GM21786 (cell line): ENCODE data around the gene PMEPA1.

Experiments
- ATAC-seq: cut with Tn5 transposase; IDR thresholded peaks from one replicate; pipeline ENCODE4 v1.9.1; 2021; ENCODE audit not compliant: unreplicated experiment

The PMEPA1 gene, protein sequence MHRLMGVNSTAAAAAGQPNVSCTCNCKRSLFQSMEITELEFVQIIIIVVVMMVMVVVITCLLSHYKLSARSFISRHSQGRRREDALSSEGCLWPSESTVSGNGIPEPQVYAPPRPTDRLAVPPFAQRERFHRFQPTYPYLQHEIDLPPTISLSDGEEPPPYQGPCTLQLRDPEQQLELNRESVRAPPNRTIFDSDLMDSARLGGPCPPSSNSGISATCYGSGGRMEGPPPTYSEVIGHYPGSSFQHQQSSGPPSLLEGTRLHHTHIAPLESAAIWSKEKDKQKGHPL

DNA sequence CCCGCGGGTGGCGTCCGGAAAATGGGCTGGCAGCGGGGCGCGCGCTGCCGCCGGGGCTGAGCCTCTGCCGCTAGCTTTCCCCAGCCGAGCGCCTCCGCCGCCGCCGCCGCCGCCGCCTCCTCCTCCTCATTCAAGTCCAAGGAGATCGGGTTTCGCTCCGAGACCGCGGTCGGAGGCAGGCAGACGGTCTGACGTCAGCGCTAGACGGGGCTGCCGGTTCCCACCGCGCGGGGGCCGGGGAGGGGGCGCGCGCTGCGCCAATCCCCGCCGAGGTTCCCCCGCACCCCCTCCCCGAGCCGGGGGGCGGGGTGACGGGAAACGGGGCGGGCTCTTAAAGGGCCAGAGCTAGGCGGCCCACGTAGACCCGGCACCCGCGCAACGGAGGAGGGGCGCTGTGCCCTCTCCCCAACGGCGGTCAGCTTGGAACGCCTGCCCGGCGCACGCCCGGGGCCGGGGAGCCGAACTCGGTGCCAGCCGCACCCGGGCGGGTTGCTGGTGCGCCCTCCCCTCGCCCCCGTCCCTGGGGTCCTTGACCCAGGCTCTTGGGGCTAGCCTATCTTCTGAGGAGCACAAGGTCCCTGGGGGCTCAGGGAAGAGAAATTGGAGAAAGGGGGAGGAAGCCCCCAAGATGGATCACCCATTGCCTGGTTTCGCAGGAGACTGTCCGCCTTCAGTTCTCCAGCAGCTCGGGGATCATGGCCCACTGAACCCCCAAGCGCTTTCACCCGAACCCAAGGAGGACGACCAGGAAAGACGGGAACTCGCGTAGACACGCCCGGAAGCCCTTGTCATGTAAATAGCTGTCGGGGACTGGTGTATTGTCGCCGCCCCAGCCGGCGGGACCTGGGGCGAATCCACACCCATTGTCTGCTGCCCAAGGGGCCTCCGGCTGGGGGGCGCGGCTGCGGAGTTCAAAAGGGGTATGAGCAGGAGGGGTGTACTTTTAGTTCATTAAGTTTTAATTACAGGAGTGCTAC lies at the start of gene PMEPA1:
TSS of gene PMEPA1 (minus strand) at position 193 of the 977 bp plus-strand sequence. CDS start 433 bp downstream, outside the sequence.
- ATAC-seq: peak; percentile 57

DNA sequence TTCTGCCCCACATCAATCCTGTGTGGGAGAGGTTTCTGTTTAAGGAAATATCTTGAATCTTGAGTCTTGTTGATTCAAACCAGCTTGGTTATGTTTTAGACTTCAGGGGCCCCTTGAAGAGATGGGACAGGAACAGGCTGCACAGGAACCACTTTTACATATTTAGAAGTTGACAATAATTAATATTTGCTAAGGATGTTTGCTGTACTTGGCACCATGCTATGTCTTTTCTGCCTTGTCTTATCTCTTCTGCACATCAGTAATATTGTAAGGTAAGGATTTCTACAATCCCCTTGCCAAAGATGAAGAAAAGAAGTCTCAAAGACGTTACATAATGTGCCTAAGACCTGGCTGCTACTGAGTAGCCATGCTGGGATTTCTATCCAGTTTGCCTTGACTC lies 48.0 kb upstream of the PMEPA1 start:
- ATAC-seq: no peak

DNA sequence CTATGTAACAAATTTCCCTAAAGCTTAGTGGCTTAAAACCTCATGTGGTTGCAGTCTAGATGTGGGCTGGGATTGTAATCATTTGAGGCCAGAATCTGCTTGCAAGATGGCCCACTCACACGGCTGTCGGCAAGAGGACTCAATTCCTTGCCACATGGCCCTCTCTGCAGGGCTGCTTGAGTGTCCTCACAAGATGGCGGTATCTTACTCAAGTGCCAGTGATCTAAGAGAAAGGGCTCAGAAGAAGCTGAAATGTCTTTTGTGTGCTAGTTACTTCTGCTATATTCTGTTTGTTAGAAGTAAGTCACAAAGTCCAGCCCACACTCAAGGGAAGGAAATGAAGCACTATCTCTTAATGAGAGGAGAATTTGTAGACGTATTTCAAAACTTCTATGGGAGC lies 47.1 kb upstream of the PMEPA1 start:
- no peak for ATAC-seq

DNA sequence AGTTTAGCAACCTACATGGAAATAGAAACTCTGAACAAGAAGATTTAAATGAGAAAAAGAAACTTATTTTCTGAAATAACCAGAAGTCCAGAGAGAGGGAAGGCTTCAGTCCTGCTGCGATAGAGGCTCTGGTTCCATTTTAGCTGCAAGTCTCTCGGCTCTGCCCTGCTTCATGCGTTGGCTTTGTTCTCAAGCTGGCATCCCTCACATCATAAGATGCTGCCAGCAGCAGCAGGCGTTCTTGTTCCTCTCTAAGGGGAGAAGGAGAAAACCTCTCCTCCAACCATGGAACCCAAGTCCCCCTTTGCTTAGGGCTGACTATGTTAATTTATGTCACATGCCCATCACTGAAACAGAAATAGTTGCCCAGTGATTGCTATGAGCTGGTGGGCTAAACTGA lies 46.4 kb upstream of the PMEPA1 start:
- no peak for ATAC-seq

DNA sequence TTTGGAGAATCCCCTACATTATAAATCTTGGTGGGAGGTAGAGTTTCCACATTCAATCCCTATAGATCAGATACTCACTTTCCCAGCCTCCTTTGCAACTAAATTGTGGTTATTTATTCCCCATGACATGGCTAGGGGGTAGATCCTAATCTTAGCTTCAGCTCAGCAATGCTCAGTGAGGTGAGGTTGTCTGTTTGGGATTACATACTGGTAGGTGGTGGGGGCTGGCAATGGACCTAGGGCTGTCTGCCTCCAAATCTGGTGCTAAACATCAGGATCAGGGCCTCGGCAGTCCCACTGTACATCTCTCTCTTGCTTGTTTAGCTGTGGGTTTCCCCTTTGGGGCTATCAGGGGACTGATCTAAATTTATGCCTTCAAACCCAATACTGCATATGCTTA lies 45.8 kb upstream of the PMEPA1 start:
- no peak for ATAC-seq

DNA sequence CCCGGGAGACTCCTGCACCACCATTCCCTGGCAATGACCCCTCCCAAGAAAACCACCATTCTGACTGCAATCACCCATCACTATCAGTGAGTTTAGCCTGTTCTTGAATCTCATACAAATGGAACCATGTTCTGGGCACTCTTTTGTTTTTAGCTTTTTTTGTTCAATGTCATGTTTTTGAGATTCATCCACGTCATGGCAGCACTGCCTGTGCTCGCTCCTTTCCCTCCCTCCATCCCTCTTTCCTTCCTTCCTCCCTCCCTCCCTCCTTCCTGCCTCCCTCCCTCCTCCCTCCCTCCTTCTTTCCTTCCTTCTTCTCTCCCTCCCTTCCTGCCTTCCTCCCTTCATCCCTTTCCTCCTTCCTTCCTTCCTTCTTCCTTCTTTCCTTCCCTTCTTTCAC lies 44.4 kb upstream of the PMEPA1 start:
- no peak for ATAC-seq

DNA sequence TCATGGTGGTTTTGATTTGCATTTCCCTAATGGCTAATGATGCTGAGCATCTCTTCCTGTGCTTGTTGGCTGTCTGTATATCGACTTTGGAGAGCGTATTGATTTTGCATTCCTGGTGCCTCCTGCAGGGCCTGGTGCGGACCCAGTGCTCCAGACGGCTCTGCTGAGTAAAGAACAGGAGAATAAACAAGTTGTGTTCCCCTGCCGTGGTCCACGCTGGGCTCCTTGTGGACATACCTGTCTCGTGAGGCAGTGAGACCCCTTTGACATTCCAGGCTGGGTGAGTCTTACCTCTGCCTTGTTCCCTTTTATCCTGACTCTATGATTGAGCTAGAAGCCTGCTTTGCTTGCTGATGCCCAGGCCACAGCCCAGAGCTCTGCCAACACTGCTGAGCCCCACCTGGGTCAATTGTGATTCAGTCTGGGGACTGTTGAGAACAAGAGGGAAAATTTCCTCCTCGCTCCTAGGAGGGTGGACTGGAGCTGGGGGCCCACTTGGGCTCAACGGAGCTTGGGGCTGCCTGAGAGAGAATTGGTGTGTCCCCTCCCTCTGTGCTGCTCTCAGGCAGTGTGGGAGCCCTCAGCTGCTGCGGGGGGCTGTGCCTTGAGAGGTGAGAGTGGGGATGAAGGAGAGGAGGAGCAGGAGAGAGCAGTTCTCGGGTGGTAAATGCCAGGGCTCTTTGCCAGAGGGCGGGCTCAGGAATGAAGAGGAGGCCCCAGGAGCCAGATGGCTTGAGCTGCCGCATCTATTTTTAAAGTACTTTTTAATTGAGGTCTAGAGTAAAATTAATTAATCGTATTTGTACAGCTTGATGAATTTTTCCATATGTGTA lies 43.7 kb upstream of the PMEPA1 start:
- no peak for ATAC-seq

DNA sequence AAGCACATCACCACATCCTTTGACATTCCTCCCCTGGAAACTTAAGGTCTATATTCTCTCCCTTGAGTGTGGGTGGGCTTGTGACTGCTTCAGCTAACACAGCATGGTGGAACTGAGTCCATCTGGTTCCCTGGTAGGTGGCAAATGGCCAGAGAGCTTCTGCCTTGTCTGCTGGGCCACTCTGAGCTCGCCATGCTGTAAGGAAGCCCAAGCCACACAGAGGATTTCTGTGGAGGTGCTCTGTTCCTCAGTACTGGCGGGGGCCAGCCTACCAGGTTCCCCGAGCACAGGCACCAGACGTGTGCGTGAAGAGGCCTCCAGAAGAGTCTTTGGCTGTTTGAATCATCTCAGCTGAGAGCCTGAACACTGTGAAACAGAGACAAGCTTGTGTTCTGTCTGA lies 41.6 kb upstream of the PMEPA1 start:
- no peak for ATAC-seq

DNA sequence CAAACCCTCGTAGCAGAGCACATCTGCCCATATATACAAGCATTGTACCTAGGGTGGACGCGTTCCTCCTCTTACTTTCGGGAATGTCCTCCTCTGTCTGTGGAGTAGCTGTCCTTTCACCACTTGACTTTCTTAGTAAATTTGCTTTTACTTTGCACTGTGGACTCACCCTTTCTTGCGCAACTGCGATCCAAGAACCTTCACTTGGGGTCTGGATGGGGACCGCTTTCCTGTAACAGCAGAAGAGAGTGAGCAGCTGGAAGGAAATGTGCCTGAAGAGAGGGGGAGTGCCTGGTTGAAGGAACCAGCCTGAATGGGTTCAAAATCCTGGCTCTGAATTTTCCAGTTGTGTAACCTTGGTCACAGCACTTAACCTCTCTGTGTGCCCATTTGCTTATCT lies 40.1 kb upstream of the PMEPA1 start:
- no peak for ATAC-seq

DNA sequence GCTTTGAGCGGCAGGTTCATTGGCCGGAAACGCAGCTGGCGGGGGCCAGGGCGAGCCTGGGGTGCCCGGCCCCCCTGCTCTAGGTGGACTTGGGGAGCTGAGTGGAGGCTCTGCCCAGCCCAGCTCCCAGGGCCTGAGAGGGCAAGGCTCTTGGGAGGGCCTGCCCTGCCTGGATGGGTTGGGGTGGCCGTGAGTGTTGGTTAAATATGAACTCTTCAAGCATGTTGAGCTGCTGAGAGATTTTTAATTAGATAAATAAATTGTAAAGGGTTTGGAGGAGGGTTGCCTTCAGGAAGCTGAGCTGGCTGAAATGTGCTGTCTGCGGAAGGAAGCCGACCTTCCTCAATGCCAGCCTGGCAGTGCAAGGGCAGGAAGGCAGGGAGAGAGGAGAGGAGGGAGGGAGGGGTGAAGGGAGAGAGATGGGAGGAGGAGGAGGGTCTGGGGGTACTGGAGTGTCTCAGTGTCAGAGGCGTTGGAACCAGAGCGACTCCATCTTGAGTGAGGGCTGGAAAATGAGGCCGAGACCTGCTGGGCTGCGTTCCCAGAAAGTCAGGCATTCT lies 39.4 kb upstream of the PMEPA1 start:
- ATAC-seq: no peak

DNA sequence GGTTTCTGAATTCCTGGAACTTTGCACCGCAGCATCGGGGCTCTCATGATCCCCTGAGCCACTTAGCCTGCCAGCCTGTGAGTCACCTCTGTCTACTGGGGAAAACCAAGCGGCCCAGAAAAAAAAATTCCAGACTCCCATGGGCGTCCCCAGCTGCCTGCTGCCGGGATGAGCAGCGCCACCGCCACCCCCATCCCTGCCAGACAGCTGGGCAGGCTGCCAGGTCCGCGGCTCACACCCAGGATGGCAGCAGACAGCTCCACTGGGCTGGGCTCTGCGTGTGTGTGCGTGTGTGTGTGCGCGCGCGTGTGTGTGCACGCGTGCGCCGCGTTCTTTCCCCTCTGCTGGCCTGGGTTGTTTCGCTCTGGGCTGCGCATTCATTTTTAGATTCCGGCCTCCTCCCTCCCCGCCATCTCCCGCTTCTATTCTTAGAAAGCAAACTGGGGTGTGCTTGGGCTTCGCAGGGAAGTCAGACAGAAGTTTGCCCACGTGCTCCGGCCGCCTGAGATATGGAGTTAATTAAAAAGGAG lies 38.9 kb upstream of the PMEPA1 start:
- ATAC-seq: peak; percentile 47

DNA sequence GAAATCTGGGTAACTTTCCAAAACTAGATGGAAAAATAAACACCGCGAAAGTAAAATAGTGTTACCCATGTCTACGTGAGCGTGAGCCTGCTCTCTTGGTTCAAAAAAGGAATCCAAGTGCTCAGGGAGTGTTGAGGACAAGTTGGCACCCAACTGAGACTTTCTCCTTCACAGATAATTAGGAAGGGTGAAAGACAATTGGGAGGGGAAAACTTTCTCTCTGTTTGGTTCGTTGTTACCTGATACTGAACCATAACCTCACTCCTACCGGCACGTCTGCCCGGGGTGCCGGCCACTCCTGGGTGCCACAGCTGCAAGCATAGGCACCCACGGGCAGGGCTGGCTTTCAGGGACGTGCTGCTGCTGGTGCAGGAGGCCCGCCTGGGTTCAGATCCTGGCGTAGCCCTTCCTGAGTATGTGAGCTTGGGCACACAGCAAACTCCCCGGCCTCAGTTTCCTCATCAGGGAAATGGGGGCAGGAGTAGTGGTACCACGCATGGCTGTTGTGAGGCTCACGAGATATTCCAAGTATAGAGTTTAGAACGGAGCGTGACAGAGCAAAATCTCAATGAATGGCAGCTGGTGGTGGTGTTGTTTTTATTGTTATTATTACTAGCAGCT lies 38.2 kb upstream of the PMEPA1 start:
- no peak for ATAC-seq

DNA sequence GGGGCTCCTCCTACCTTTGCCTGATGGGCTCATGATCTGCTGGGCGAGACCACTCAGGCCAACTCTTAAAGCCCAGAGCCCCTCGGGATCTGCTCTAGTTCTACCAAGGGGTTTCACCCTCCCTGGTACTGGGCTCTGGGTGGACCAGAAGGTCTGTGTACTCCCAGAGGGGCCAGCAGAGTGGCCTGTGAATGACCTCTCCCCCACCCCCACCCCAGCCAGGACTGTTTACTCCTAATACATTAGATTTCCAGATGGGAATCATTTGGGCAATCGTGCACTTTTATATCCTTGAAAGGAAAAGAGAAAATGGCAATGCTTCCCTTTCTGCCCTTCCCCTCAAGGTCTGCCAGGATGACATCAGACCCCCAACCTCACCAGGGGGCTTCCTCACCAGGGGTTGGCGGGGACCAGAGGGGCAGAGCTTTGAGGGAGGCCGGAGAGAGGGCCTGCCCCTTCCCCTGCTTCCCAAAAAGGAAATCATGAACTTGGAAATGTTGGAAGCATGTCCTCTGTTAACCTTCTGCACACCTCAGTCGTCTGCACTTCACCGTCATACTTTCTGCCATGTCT lies 37.1 kb upstream of the PMEPA1 start:
- ATAC-seq: no peak

DNA sequence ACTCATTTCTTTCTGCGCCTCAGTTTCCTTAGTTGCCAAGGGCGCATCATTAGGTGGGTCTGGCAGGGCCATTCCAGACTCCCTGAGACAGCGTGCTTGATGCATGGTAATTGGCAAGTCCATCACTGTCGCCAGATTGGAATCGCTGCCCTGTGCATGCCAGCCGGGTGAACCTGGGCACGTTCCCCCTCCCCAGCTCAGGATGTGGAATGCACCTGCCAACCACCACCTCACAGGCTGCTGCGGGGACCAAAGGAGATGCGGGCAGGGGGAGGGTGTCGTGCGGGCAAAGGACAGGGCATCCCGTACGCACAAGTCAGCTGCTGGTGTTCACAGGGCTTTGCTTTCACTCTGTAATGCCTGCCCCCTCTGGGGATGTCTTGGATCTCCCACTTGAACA lies 36.4 kb upstream of the PMEPA1 start:
- ATAC-seq: no peak

DNA sequence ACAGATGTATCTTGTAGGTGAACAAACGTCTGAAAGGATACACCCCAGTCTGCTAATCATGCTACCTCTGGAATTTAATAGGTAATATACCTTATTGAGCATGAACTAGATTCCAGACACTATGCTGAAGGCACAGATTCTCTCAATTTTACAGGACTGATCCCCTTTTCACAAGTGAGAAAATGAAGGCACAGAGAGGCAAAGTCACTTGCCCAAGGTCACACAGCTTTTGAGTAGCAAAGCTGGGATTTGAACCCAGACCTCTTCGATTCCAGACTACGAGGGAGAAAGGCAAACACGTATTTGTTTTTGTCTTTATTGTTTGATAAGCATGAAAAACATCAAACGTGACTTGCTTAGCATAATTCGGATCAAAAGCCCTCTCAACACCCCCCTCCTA lies 34.4 kb upstream of the PMEPA1 start:
- no peak for ATAC-seq

DNA sequence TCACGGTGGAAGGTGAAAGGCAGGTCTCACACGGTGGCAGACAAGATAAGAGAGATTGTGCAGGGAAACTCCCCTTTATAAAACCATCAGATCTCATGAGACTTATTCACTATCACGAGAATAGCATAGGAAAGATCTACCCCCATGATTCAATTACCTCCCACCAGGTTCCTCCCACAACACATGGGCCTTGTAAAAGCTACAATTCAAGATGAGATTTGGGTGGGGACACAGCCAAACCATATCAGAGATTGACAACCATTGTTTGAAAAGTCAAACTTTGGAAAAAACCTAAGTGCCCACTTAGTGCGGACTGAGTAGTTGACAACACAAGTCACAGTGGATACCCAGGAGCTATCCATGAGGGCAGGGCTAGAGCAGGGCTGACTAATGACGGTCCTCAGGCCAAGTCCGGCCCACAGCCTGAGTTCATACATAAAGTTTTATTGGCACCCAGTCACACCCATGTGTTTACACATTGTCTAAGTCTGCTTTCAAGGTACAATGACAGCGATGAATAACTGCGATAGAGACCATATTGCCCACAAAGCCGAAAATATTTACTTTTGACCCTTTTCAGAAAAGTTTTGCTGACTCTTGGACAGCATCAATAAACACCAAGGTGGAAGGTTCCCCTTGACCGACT lies 33.8 kb upstream of the PMEPA1 start:
- no peak for ATAC-seq

DNA sequence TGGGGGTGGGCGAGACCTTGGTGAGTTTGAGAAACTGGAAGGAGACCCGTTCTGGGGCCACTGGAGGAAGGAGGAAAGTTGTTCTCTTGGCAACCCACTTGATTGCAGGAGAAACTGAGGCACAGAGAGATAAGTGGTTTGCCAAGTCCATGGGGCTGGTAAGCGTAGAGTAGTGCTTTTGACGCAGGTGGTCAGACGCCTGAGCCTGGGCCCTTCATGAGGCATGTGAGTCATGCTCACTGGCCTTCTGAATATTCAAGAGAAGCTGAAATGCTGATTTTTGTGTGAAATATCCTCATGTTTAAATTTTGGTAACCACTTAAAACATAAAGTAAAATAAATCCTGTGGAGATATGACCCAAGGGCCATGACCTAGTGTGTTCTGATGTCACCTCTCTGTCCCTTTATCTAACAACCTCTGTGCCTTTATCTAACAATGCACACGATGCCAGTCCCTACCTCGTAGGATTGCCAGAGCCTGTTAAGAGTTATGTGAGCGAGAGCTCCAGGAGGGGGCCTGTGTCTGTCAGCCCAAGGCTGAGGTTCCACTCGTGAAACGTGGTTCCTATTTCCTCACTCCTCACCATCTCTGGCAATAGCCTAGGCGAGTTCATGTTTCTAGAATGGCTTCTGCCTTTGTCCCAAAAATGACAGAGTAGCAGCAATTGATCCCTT lies 32.8 kb upstream of the PMEPA1 start:
- ATAC-seq: no peak

DNA sequence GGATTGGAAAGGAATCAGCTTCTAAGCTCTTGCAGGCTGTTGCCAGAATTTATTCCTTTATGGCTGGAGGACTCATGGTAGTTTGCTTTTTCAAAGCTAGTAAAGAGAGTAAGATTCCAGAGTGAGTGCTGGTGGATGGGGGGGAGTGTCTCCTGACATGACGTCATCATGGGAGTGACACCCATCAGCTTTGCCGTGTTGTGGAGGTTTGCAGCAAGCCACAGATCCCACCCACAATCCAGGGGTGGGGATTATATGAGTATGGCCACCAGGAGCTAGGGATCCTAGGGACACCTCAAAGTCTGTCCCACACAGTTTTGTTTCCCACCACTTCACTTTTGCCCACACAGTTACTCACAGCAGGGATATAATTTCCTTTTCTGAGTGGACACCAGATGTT lies 28.7 kb upstream of the PMEPA1 start:
- ATAC-seq: no peak

DNA sequence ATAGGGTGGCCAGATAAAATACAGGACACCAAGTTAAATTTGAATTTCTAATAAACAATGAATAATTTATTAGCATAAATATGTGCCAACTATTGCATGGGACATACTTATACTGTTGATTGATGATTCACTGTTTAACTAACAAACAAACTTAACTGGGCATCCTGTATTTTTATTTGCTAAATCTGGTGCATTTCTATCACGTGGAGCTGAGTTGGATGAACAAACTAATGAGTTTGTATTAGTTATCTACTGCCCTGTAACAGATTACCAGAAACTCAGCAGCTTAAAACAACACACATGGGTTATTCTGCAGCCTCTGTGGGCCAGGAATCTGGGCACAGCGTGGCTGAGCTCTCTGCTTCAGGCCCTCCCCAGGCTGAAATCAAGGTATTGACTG lies 28.2 kb upstream of the PMEPA1 start:
- no peak for ATAC-seq
